Left ventricle myocardium superior (tissue), 1 donor: ENCODE measurements around the gene PRAC2. TPM values are rescaled to one million over a fixed set of nuclear protein-coding genes. Genes with fewer than 3 reads are reported as not detected.
"Not testable (repeated sequence)": the region's sequence is repeated elsewhere in the genome, so short reads cannot be mapped to it uniquely, and the experiment has no call there.

Experiments used
- ATAC-seq: fragments of 200-7000 bp; cut with Tn5 transposase; one replicate; pipeline ENCODE4 v1.9.1; 2020; ENCODE audit warnings: mild to moderate bottlenecking, moderate library complexity
- DNase-seq: peaks from one replicate; pipeline ENCODE4 v3.0.0-alpha.2; 2020
- intact Hi-C: fragments of 100-400 bp; cut with micrococcal nuclease; formaldehyde crosslinking; loops from one replicate; pipeline ENCODE4 v1.11.0; 2022
- long read RNA-seq: library from polyadenylated mRNA; unstranded; transcript quantifications from one replicate; pipeline ENCODE4 v2.0.0, GENCODE V29; 2021
- total RNA-seq: library from RNA; stranded (reverse); fragmentation: NEBNext Ultra II Directional; extraction: Animal tissue kit (Norgen Biotek cat#: 25700); gene quantifications from one replicate; pipeline ENCODE4 v1.2.1, GENCODE V29; 2021
- donor health status: DM: no; HTN: yes; CAD: no; lungs with severe emphysema.

The PRAC2 gene
- not detected for total RNA-seq
- long read RNA-seq, result 0 reads

GRCh38 chr17:48722915-48723422 is at the start of gene PRAC2:
Gene PRAC2 (plus strand): TSS chr17:48723185. CDS start chr17:48724411, 1,226 bp downstream.
- DNase-seq (no peak), ATAC-seq (no peak)
- intact Hi-C loops, result loop anchor here (10.0 kb wide), 1 partner anchor 72 kb away; no protein-coding TSS in a partner anchor

GRCh38 chr17:48676963-48677558 is 45.9 kb upstream of the PRAC2 start:
- ATAC-seq, result no peak
- DNase-seq, result no peak
- intact Hi-C loops, result no loop called here

GRCh38 chr17:48678141-48678971 is 44.6 kb upstream of the PRAC2 start:
- intact Hi-C loops, result no loop called here
- ATAC-seq (peak; percentile 76), DNase-seq (peak; percentile 77)

GRCh38 chr17:48679385-48680096 is 43.4 kb upstream of the PRAC2 start:
- intact Hi-C loops, result no loop called here
- ATAC-seq, result no peak
- DNase-seq, result no peak

GRCh38 chr17:48681609-48682008 is 41.4 kb upstream of the PRAC2 start:
- intact Hi-C loops, result no loop called here
- DNase-seq (no peak), ATAC-seq (no peak)

- intact Hi-C loops, result no loop called here
- ATAC-seq (no peak), DNase-seq (no peak)
These were observed 32.3 kb upstream of the PRAC2 start for GRCh38 chr17:48690655-48691054.

GRCh38 chr17:48692049-48692448 is 30.9 kb upstream of the PRAC2 start:
- ATAC-seq, result no peak
- intact Hi-C loops, result no loop called here
- no peak for DNase-seq

GRCh38 chr17:48693178-48693577 is 29.8 kb upstream of the PRAC2 start:
- intact Hi-C loops, result no loop called here
- ATAC-seq (no peak), DNase-seq (no peak)

GRCh38 chr17:48701864-48702532 is 21.0 kb upstream of the PRAC2 start:
- intact Hi-C loops, result no loop called here
- DNase-seq (no peak), ATAC-seq (no peak)

GRCh38 chr17:48704361-48705248 is 18.4 kb upstream of the PRAC2 start:
- ATAC-seq (no peak), DNase-seq (no peak)
- intact Hi-C loops, result no loop called here

GRCh38 chr17:48711128-48711527 is 11.9 kb upstream of the PRAC2 start:
- DNase-seq, result no peak
- no peak for ATAC-seq
- intact Hi-C loops, result no loop called here

GRCh38 chr17:48715496-48716399 is 7.2 kb upstream of the PRAC2 start:
- DNase-seq (no peak), ATAC-seq (no peak)
- intact Hi-C loops, result no loop called here

GRCh38 chr17:48716549-48716948 is 6.4 kb upstream of the PRAC2 start:
- intact Hi-C loops, ATAC-seq, DNase-seq: not testable (repeated sequence)

- intact Hi-C loops, result no loop called here
- no peak for DNase-seq
- no peak for ATAC-seq
These were observed 5.4 kb upstream of the PRAC2 start for GRCh38 chr17:48717367-48718226.

GRCh38 chr17:48718227-48718760 is 4.7 kb upstream of the PRAC2 start:
- DNase-seq (no peak), ATAC-seq (no peak)
- intact Hi-C loops, result no loop called here
